GM04504 (cell line): ENCODE results near the gene REG1A.

ENCODE experiments used
- DNase-seq: peaks from one replicate; pipeline ENCODE4 v3.0.0-alpha.2; 2012; ENCODE audit warnings: low read depth

REG1A gene, protein sequence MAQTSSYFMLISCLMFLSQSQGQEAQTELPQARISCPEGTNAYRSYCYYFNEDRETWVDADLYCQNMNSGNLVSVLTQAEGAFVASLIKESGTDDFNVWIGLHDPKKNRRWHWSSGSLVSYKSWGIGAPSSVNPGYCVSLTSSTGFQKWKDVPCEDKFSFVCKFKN

DNA sequence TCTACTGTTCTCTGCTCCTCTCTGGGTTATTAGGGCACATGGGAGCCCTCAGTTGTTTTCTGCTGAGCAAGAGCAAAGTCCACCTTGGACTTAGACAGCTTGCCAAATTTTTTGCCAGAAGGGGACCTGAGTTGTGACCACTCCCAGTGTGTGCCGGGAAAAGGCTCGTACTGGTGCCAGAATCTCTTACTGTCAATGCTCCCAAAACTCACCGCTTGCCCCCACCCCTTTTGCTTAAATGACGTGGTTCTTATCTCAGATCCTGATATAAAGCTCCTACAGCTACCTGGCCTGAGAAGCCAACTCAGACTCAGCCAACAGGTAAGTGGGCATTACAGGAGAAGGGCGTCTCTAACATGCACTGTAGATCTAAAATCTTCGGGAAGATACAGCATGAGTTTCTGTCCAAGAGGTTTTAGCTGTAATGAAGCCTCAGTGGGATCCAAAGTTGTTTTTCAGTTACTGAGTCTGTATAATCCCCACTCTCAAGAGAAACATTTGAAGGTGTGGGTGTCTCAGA is at the start of gene REG1A:
Gene REG1A, plus strand, starts transcription at position 295 of the 520 bp plus-strand sequence. CDS start 374 bp downstream, outside the sequence.
- no peak for DNase-seq

DNA sequence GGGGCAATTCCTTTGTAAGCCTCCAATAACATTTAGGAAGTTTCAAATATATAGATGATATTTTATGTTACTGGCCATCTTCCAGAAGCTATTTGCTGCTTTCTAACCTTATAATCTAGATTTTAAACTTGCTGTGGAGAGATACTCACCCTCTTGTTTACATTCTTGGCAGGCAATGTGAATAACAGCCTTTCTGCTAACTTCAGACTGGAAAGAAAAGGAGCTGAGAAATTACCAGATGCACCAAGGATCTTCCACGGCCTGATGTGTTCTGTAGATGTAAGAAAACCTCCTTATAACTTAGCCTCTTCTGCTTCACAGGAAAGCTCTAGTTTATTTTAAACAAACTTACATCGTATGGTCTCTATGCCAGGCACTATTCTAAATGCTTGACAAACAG is 49.2 kb upstream of the REG1A start:
- no peak for DNase-seq

DNA sequence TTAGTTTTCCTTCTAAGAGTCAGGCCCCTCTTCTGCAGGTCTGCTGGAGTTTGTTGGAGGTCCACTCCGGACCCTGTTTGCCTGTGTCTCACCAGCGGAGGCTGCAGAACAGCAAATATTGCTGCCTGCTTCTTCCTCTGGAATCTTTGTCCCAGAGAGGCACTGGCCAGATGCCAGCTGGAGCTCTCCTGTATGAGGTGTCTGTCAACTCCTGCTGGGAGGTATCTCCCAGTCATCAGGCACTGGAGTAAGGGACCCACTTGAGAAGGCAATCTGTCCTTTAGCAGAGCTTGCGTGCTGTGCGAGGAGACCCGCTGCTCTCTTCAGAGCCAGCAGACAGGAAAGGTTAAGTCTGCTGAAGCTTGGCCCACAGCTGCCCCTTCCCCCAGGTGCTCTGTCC is 37.3 kb upstream of the REG1A start:
- no peak for DNase-seq

DNA sequence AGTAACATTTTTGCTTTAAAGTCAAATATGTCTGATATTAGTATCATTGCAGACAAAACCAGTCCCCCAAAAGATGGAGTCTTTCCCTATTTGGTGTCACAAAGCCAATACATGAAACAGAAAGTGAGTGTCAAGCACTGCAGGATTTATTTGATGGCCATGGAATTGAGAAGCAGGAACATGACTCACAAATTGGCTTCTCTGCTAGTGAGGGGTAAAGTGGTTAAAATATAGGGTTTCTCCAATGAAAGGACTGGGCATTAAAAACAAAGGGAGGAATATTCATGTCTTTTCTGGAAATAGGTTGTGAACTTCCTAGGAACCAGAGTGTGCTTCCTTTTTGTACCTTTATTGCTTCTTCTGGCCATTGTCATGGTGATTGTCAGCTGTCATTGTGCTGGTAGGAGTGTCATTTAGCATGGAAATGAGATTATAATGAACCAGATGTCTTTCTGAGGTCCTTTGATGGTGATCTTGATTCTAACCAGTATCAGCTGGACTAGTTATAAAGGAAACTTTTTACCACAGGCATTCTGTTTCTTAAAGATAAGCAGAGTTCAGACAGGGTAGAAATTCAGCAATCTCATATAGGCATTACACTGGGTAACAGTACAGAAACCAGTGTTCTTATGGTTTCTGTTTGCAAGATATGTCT is 36.6 kb upstream of the REG1A start:
- DNase-seq = no peak

DNA sequence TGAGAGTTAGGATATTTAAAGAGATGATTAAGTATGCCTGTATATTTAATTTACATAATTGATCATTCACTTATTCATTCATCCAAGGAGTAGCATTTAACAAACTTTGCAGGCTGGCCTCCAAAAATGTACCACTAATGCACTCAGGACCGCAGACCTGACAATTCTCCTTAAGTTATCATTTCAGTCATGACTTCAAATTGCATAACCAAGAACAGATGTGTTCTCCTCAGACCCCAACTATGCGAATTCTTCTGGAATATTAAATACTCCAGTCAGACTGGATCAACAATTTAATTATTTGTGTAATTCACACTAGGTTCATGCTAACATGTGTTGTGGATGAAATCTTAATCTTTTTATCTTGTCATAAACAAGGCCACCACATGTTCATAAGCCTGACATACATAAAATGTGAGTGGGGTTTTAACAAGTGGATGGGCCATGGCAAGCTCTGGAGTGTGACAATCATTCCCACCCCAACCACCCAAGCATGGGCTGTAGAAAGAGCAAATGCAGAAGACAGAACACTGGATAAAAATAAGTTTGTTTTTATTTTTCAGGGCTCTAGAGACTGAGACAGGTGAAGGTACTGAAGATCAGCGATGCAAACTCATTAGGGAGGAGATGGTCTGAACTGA is 35.7 kb upstream of the REG1A start:
- DNase-seq = no peak

DNA sequence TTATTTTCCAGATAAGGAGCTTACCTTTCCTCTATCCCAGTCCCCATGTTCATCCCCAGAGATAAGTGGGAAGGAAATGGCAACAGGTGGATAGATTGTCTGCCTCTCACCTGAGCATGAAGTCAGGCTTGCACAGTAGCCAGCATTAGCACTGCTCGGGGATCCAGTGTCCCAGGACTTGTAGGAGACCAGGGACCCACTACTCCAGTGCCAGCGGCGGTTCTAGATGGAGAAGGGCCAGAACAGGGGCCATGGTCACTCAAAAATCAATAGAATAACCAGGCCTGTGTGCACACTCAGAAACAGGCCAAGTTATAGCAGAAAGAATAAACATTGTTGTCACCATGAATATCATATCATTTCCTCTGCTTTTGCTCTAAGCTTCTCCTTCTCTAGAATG is 34.9 kb upstream of the REG1A start:
- no peak for DNase-seq

DNA sequence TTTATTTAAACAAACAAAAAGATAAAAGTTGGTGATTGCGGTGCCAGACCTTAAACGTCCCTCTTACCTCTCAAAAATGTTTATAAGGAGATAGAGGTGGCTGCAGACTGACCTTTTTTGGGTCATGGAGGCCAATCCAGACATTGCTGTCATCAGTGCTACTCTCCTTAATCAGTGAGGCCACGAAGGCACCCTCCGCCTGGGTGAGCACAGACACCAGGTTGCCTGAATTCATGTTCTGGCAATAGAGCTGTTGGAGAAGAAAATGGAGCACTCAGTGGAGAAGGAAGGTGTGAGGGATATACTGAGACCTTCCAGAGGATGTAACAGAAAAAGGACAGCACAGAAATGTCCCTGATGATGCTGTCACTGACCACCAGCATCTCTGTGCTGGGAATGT is 34.0 kb upstream of the REG1A start:
- no peak for DNase-seq

DNA sequence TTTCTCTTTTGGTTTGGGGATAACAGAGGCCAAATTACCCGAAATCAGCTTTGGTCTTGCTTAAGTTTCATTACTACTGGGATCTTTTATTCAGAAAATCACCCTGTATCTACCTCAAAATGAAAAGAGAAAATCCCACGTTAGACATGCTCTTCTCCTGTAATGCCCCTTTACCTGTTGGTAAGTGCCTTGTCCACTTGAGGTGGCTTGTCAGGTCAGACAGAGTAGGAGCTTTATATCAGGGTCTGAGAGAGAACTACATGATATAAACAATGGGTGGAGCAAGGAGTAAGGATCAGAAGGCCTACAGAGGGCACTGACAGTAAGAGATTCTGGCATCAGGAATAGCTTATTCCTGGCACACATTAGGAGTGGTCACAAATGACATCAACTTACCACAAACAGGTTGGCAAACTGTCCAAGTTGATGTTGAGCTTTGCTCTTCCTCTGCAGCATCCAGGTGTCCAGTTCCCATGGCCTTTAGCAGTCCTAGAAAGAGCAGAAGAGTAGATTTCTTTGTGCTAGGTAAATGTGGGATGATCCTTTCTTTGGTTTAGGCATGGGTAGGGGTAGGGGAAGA is 32.4 kb upstream of the REG1A start, which contains the start of gene REG1B:
Gene REG1B, minus strand, starts transcription at position 209 of the 580 bp plus-strand sequence. CDS start 381 bp downstream, outside the sequence.
- DNase-seq = no peak

DNA sequence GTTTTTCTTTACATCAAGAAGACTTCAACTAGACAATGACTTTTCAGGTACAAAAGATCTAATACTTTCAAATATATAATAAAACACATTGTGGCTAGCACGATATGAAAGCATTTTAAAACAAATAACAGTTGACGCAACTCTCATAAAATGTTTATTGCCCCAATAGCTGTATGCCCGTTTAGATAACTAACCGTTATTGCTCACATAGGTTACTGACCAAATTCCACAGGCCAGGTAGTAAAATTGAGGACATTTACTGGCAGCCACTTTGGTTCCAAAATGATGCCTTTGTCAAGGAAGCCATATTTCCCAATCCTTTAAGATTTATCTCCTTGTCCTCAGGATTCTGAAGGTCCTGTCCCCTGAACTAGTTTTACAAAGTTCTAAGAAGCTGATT is 29.6 kb upstream of the REG1A start:
- no peak for DNase-seq

DNA sequence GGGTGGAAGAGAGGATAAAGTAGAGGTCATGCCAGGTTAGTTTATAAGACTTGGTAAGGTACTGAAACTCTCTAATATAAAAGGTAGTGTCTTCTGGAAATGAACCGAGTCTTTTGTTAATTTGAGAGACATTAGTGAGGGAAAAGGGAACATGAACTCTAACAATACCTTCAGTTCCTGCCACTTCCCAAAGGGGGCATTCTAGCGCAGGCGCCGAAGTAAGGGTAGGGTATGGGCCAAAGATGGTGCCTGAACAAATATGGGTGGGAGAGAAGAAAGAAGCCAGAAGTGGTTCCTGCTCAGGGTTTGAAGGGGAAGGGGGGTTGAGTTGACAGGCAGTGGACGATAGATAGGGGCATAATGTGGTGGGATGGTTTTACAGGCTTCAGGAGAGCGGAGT is 22.4 kb upstream of the REG1A start:
- no peak for DNase-seq

DNA sequence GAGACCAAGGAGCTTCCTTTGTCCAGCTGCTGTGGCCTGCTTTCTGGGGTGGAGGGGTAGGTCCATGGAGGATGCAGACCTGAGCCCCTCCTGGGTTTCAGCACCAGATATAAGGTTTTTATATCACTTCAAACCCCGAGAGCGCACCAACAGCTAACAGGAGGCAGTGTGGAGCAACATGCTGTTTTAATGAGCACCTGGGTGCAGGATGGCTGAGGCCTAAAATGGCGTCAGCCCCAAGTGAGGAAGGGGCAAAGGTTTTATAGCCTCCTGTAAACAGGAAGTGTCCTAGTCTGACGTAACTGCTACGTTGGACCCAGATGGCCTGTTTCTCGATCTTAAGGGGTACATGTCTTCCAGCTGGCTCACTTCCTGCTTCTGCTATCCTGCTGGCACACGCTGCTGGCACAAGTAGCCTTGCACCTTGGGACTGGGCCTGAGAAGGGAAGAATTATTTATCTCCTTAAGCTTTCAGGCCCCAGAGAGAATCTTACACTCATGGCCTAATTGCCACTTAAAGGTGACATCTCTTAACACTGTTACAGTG is 21.1 kb upstream of the REG1A start:
- no peak for DNase-seq

DNA sequence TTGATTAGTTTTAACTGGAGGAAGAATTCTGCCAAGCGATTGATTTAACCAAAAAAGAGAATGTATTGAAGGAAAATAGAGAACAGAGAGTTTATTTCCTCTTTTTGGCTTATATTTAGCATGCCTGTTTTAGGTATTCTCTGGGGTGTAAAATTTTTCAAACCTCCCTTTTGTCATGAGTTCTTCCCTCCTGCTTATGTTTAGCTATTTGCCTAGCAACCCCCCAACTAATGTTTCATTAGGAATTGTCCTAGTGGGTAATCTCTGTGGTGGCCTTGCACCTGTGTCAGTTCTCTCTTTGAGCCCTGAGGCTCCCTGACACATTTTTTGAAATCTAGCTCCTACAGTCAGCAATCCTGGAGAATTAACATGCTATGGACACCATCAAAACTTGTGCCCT is 20.0 kb upstream of the REG1A start:
- no peak for DNase-seq

DNA sequence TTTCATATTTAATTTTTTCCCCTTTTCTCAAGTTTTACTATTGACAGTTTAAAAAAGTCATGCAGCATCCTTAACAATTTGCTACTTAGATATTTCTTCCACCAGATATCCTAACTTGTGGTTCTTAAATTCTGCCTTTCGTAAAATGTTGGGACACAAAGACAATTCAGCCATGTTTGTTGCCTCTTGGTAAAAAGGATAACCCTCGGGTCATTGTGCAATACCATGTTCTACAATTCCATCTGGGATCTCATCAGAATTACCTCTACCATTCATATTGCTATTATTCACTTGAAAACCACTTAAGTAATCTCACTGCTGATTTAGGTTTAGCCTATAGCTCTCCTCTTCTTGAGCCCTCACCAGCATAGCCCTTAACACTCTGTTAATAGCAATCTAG is 19.3 kb upstream of the REG1A start:
- no peak for DNase-seq

DNA sequence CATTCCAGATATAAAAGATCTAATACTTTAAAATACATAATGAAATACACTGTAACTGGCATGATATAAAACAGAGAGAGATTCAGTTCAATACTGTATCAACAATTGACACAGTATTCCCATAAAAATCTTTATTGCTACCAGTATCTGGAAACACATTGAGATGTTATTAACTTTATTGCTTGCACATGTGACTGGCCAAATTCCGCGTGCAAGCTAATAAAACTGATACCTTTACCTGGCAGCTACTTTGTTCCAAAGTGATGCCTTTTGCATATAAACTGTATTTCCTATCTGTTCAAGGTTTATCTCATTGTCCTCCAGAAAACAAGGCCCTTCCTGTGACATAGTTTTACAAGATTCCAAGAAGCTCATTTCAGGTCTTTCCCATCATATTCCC is 17.1 kb upstream of the REG1A start:
- DNase-seq = no peak

DNA sequence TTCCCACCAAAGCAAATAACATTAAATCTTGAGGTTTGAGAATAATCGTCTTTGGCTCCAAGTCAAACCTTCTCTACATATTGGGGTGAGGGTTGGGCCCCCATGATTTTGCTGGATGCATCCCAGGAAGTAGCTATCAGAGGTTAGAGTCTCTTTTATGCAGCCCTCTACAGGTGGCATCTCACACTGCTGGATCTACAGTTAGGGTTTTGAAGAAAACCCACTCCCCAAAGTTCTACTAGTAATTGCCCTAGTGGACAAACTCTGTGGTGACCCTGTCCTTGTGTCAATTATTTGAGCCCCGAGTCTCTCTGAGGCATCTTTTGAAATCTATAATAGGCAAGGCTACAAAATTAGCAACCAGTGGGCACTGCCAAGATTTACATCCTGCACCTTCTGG is 15.0 kb upstream of the REG1A start:
- no peak for DNase-seq

DNA sequence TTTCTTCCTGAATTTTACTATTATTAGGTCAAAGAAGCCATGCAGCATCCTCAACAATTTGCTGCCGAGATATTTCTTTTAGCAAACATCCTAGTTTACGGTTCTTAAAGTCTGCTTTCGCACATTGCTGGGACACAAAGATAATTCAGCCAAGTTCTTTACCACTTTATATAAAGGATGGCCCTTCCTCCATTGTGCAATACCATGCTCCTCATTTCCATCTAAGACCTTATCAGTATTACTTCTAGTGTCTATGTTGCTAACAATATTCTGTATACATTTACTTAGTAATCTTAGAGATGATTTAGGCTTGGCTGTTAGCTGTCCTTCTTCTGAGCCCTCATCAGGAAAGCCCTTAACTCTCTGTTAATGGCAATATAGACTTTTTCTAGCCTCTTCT is 8.0 kb upstream of the REG1A start:
- DNase-seq = no peak

DNA sequence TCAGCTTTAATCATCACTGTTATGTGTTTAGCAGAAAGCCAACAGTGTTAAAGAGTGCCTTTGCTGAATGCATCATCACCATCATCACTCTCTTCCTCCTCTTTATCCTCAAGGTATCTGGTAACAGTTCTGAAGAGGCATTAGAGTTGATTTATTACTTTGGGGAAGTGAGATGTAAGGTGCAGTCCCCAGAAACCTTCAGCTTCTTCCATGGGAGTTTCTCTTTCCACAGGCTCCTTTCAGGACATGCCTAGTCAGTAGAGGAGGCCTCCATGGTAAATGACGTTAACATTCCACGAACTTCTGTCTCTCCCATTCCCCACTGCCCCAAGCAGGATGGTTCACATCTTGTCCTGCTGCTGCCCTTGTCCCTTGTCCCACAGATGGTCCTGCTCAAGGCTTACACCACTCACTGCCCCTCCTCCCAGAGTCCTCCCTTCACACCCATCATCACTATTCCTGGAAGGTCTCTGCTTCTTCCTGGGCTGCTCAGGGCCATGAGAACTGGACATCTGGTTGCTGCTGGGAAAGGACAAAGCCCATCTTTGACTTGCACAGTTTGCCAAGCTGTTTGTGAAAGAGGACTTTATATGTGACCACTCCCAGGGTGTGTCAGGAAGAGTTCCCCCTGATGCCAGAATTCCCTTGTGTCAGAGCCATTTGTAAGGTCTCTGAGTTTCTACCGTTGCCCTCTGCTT is 5.3 kb upstream of the REG1A start:
- DNase-seq = no peak

DNA sequence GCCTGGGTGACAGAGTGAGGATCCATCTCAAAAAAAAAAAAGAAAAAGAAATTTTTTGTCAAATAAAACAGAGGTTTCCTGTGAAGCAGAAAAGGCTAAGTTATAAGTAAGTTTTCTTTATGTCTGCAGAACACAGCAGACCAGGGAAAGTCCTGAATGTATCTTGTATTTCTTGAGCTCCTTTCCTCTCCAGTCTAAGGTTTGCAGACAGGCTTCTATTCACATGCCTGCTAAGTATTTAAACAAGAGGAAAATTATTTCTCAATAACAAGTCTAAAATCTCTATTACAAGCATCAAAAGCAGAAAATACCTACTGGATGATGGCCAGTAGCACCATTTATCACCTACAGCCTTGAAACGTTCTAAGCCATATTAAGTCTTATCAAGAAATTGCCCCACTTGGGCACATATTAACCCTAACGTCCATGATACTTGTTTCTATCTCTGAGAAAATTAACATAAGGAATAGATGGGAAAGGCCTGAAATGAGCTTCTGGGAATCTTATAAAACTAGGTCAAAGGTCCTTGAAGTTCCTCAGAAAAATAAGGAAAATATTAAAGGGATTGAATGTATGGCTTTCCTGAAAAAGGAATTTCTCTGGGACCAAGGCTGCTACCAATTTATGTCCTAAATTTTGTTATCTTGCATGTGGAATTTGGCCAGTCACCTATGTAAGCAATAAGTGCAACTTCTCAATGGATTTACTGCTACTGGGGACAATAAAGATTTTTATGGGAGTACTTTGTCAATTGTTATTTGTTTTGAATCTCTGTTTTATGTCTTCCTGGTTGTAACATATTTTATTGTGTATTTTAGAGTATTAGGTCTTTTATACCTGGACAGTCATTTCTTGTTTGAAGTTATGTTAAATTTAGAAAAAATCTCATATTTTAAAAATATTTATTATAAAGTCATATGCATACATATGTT is 3.0 kb upstream of the REG1A start:
- no peak for DNase-seq

DNA sequence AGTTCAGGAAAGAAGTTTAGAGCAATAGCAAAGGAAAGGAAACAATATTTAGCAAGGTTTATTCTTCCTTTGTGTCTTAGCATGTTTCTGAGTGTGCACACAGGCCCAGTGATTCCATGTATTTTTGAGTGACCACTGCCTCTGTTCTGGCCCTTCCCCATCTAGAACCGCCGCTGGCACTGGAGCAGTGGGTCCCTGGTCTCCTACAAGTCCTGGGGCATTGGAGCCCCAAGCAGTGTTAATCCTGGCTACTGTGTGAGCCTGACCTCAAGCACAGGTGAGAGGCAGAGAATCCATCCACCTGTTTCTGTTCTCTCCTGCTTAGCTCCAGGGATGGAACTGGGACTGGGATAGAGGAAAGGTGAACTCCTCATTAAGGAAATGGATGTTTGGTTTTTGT is 2.4 kb downstream of the REG1A start:
- DNase-seq = no peak

DNA sequence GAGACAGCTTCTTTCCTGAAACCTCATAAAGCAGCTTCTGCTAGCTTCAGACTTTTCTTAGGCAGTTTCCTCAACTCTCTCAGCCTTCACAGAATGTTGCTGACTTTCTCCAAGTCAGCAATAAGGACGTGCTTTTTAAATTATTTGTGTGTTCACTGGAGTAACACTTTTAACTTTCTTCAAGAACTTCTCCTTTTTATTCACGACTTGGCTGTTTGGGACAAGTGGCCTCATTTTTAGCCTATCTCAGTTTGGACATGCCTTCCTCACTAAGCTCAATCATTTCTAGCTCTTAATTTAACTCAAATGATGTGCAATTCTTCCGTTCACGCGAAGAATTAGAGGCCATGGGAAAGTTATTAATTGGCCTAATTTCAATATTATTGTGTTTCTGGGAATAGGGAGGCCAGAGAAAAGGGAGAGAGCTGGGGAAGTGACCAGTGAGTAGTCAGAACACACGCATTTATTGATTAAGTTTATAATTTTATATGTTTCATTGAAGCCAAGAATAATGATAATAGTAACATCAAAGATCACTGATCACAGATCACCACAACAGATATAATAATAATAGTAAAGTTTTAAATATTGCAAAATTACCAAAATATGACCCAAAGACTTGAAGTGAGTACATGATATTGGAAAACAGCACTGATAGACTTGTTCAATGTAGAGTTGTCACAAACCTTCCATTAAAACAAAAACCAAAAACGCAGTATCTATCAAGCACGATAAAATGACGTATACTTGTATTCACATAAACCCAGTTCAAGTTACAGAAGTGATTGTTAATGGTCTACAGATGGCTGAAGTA is 4.8 kb downstream of the REG1A start:
- DNase-seq = no peak
